Left kidney (tissue), 2 donors: ENCODE data around the gene ODC1. TPM values are rescaled to one million over a fixed set of nuclear protein-coding genes. Genes with fewer than 3 reads are reported as not detected.

Source experiments
- DNase-seq: peaks from one replicate; pipeline ENCODE4 v3.0.0-alpha.2; 2013
- polyA plus RNA-seq: library from polyadenylated mRNA; unstranded; fragments of 120-200 nt; gene quantifications from one replicate; pipeline ENCODE4 v1.2.1, GENCODE V29; 2013; ENCODE audit not compliant: insufficient read length

Gene ODC1
- polyA plus RNA-seq, 1 donor = 375 TPM

DNA sequence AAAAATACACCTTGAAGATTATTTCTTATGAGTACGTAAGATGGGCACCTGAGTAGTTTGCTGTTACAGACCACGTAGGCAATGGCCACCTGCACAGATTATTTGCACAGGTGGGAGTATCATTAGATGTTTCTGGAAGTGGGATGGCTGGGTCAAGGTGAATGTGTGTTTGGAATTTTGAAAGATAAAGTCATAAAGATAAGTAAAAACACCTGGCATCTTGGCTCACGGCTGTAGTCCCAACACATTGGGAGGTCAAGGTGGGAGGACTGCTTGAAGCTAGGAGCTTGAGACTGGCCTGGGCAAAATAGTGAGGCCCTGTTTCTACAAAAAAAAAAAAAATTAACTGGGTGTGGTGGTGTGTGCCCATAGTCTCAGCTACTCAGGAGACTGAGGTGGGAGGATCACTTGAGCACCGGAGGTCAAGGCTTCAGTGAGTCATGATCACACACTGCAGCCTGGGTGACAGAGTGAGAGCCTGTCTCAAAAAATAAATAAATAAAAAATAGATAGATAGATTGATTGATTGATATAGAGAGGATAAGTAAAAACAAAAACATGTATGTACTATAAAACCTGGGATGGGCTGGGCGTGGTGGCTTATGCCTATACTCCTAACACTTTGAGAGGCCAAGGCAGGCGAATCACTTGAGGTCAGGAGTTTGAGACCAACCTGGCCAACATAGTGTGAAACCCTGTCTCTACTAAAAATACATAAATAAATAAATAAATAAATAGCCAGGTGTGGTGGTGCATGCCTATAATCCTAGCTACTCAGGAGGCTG lies 30.4 kb downstream of the ODC1 start:
- no peak for DNase-seq

- no peak for DNase-seq
These were observed 32.5 kb downstream of the ODC1 start for GRCh38 chr2:10415640-10416039.

DNA sequence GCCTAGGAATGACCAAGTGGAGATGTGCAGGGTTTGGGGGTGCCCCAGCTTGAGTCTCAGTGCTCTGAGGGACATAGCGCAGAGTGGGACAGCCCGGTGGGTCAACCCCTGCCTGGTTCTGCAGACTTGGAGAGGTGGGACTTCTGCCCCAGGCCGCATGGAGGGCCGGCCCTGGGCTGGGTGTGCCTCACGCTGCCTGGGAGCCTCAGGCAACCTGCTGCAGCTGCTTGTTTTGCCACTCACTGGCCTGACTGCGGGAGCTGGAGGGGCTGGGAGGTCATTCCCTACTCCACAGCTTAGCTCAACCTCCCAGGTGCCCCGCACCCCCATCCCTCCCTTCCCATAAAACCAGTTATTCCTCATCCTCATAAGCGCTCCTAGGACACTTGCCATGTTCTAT lies 33.1 kb downstream of the ODC1 start:
- DNase-seq = no peak

DNA sequence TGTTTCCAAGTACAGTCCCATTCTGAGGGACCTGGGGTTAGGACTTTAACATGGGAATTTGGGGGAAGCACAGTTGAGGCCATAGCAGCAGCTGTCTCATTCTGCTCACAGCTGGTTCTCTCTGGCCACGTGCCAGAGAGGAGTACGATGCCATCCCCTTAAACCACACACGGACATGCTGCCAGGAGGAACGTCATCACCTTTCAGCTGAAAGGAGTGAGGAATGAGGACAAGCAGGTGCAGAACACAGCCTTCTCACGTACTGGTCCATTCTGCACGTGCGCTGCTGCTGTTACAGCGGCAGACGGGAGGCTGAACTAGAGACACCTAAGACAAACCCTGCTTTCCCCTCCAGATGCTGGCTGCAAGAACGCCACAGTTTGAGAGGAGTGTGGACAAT lies 33.5 kb downstream of the ODC1 start:
- no peak for DNase-seq

DNA sequence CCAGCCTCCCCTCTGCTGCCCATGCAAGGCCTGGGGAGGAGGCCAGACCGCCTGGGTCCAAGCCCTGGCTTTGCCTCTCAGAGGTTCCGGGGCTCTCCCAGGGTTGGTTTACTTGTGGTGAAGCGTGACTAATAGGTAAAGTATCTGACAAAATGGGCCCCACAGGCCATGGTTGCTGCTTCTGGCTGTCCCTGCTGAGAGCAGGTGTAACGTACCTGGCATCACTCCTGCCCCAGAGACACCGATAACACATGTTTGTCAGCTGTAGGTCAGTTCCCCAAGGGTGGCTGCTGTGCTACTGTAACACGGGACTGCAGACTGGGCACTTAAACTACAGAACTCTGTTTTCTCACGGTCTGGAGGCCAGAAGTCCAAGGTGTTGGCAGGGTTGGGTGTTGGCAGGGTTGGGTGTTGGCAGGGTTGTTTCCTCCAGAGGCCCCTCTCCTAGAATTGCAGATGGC lies 34.1 kb downstream of the ODC1 start:
- DNase-seq = no peak

DNA sequence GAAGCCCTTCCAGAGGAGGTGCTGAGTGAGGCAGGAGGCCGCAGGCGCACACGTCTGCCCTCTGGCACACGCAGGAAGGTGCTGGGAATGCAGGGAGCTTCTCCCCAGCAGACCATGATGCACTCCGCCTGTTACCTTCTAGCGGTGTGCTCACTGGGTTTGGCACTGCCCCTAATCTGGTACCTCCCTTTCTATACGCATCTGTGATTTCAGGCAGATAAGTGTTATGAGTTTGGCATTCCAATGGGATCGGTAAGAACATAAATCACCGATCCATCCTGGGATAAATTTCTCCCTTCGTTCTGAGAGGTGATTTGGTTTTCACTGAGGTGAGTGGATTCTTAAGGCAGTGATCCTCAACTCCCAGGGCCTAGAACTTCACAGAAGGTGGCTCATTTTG lies 34.6 kb downstream of the ODC1 start:
- DNase-seq = no peak

- no peak for DNase-seq
These were observed 35.7 kb downstream of the ODC1 start for GRCh38 chr2:10412380-10412779.

DNA sequence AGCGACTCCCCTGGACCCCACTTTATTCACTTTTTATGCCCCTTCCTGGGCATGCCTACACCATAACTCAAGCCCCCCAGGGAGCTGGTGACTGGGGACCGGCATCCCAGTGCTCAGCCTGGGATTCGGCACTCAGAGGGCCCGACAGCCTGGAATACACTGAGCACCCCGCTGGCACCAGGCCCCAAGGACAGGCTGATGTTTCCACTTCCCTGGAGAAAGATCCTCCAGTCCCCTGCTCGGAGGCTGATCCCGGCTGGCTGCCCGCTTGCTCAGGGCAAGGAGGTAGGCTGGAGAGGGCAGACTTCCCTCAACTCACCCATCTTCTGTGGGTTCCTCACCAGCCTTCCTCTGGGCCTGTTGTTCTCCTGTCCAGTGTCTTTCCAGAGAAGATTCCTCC lies 36.6 kb downstream of the ODC1 start:
- DNase-seq = no peak

GRCh38 chr2:10410823-10411437 lies 37.2 kb downstream of the ODC1 start:
- DNase-seq = no peak

DNA sequence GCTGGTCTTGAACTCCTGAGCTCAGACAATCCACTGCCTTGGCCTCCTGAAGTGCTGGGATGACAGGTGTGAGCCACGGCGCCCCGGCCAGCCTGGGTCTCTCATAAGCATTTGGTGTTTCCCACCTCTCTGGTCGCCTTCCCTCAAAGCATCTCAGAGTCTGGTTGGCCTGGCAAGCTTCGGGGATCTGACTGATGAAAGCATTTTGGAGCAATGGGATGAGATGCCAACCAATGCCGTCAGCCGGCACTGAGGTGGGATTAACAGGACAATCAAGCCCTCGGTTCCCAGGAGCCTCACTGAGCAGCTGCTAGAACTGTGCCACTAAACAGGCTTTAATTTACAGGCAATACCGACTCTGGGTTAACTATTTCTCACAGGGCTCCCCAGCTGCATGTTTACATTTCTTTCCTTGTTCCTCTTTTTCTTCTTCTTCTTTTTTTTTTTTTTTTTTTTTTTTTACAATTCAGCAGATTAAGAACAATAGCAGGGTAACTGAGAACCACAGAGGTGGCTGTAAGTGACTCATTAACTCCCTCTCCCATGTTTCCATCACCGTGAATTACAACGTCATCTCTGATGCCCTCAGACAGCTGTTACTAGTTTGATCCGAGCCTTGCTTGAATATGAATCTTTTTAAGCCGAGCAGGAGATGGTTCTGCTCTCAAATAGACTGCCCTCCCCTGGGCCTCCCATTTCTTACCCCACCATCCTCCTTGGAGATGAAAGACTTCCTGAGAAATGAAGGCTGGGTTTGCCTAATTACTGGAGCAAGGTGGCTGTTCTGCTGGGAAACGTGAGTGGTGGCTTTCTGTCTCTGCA lies 37.9 kb downstream of the ODC1 start:
- no peak for DNase-seq

- DNase-seq = peak; percentile 83
These were observed 39.2 kb downstream of the ODC1 start for GRCh38 chr2:10408649-10409579.

GRCh38 chr2:10407841-10408648 lies 40.1 kb downstream of the ODC1 start:
- no peak for DNase-seq

DNA sequence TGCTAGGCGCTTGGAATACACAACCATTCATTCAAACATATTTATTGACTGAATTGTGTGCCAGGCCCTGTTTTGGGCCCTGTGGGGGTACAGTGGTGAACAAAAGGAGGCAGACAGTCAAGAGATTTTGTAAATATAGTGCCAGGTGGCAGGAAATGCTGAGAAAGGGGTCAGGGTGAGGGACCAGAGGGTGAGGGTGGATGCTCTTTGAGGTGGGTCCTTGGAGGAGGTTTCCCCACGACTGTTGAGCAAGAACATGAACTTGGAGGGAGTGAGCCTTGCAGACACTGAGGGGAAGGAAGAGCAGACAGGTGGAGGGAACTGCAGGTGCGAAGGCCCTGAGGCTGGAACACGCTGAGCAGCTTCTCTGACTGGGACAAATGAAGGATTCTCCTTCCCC lies 40.7 kb downstream of the ODC1 start:
- DNase-seq = no peak

- DNase-seq = no peak
These were observed 41.5 kb downstream of the ODC1 start for GRCh38 chr2:10406491-10407188.

GRCh38 chr2:10406016-10406415 lies 42.1 kb downstream of the ODC1 start:
- no peak for DNase-seq

- no peak for DNase-seq
These were observed 42.7 kb downstream of the ODC1 start for GRCh38 chr2:10405448-10405847.

DNA sequence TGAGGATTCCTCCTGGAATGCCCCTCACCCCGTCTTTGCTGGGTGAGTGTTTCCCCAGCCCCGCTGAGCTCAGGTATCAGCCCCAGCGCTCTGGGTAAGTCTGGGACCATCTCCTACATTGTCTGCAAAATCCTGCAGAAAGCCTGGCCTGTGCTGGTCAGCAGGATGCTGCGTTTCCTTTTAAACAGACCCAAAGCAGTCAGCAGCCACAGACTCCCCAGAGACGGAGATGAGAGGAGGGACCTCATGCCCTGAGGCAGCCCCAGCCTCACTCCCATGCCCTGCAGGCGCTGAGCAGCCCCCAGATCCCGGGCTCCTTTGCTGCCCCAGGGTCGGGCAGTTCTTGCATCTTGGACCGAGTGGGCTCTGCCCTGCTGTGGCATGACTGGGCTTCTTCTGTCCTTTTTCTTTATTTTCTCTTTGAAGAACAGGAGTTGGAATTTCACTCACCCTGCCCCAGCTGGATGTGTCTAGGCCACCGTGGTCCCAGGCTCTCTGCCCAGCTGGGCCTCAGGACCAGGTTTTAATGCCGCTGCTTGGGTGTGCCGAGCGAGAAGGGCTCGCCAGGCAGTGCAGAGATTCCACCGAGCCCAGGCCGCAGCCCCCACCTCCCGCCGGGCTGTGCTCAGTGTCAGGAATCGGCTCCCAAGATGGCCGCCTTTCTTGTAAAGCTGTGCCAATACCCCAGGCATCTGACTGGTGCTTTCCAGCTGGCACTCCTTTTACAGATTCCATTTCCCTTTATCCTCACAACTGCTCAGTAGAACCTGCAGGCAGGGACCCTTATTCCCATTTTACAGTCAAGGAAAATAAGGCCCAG lies 43.6 kb downstream of the ODC1 start:
- no peak for DNase-seq

- no peak for DNase-seq
These were observed 45.4 kb downstream of the ODC1 start for GRCh38 chr2:10402653-10403215.

DNA sequence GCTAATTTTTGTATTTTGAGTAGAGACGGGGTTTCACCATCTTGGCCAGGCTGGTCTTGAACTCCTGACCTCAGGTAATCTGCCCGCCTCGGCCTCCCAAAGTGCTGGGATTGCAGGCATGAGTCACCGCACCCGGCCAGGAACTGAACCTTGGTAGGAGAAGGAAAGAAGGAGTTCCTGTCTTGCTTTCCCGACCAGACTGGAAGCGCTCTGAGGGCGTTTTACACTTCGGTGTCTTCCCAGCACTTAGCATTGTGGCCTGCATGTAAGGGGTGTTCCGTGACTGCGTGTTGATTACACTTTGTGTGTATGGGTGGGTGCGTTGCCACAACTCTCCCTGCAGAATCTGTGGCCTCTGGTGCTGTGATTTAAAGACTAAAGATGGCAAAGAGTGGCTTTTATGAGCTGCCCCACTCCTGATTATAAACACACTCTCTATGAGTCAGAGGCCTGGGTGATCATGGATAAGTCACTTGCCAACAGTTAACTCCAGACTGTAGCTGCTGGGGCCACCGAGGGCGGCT lies 46.0 kb downstream of the ODC1 start:
- DNase-seq = no peak
